Measurements from ENCODE around the gene USHBP1. TPM values are rescaled to one million over a fixed set of nuclear protein-coding genes. Genes with fewer than 3 reads are reported as not detected.

USHBP1 gene
- total and polyA plus RNA-seq, 2 of the 13 experiments (the other 11 are each of a cell fraction or from before 2014, with no cell fraction given): 0.15 to 1.5 TPM

DNA sequence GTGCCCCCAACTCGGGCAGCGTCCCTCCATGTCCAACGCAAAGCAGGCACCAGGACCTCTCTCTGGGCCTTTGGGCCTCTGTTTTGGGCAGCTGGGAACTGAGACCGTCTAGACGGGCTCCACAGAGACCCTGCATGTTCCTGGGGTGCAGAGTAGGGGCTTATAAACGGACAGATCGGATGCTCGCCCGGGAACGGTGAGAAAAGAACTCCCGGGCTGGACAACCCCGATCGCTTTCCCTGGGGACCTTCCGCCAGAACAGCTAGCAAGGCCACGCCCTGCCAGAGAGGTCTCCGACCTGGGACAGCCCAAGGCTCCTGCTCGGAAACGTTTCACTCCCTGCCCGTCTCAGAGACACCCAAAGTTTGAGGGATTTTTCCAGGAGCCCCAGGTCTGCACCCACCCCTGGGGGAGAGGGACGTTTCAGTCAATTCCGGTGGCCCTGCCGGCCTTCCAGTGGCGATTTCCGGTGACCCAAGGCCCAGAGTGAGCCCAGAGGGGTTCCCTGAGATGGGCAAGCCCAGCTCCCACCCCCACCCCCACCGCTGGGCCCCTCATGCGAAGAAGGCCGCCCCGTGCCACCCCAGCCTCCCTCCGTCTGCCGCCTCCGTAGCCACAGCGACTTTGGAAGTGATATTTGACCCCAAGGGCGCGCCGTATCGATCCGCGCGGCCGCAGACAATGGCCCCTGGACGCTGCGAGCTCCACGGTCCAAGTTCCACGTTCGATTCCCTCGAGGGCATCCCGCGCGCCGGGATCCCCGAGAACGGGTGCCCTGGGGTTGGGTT, 20.5 kb downstream of the USHBP1 start (continued):
- TF ChIP-seq, protein P1, sequence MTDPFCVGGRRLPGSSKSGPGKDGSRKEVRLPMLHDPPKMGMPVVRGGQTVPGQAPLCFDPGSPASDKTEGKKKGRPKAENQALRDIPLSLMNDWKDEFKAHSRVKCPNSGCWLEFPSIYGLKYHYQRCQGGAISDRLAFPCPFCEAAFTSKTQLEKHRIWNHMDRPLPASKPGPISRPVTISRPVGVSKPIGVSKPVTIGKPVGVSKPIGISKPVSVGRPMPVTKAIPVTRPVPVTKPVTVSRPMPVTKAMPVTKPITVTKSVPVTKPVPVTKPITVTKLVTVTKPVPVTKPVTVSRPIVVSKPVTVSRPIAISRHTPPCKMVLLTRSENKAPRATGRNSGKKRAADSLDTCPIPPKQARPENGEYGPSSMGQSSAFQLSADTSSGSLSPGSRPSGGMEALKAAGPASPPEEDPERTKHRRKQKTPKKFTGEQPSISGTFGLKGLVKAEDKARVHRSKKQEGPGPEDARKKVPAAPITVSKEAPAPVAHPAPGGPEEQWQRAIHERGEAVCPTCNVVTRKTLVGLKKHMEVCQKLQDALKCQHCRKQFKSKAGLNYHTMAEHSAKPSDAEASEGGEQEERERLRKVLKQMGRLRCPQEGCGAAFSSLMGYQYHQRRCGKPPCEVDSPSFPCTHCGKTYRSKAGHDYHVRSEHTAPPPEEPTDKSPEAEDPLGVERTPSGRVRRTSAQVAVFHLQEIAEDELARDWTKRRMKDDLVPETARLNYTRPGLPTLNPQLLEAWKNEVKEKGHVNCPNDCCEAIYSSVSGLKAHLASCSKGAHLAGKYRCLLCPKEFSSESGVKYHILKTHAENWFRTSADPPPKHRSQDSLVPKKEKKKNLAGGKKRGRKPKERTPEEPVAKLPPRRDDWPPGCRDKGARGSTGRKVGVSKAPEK (CRISPR knock-in tag; IDR thresholded peaks at IDR 0.05; ENCODE audit: borderline replicate concordance): 0 out of 2 replicates have a peak, but pooled peaks have one; percentile 56
- TF ChIP-seq, protein P2, sequence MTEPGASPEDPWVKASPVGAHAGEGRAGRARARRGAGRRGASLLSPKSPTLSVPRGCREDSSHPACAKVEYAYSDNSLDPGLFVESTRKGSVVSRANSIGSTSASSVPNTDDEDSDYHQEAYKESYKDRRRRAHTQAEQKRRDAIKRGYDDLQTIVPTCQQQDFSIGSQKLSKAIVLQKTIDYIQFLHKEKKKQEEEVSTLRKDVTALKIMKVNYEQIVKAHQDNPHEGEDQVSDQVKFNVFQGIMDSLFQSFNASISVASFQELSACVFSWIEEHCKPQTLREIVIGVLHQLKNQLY (CRISPR knock-in tag; IDR thresholded peaks at IDR 0.05): no peak
- TF ChIP-seq MEIS1 (CRISPR knock-in tag; IDR thresholded peaks at IDR 0.05; ENCODE audit: borderline replicate concordance) (peak; percentile 62; the same call in 1 of the 2 replicates), AKAP8 (CRISPR knock-in tag; IDR thresholded peaks at IDR 0.05) (no peak; the same call in 1 of the 2 replicates), ZNF776 (CRISPR knock-in tag; IDR thresholded peaks at IDR 0.05) (no peak), ZNF749 (CRISPR knock-in tag; IDR thresholded peaks at IDR 0.05; ENCODE audit: borderline replicate concordance) (no peak), TBP (CRISPR knock-in tag; IDR thresholded peaks at IDR 0.05) (no peak), ZNF431 (CRISPR knock-in tag; IDR thresholded peaks at IDR 0.05; ENCODE audit: borderline replicate concordance, low read depth) (no peak), PTBP1 (IDR thresholded peaks at IDR 0.05; ENCODE audit: low read depth, low read length, poor library complexity, severe bottlenecking) (no peak), ZBED4 (CRISPR knock-in tag; IDR thresholded peaks at IDR 0.05; ENCODE audit: borderline replicate concordance) (no peak; the same call in 1 of the 2 replicates), FOXP4 (CRISPR knock-in tag; IDR thresholded peaks at IDR 0.05) (peak; percentile 69), ZNF430 (CRISPR knock-in tag; IDR thresholded peaks at IDR 0.05) (no peak; the same call in 1 of the 2 replicates), ZNF326 (CRISPR knock-in tag; IDR thresholded peaks at IDR 0.05; ENCODE audit: borderline replicate concordance) (no peak), SUZ12 (IDR thresholded peaks at IDR 0.05; ENCODE audit: low read depth, low read length) (no peak), KDM5A (IDR thresholded peaks at IDR 0.05; ENCODE audit: borderline replicate concordance, low read length) (peak; percentile 46; the same call in 1 of the 2 replicates), BRD4 (CRISPR knock-in tag; IDR thresholded peaks at IDR 0.05) (peak; percentile 65; the same call in 1 of the 2 replicates), HDAC2 (CRISPR knock-in tag; IDR thresholded peaks at IDR 0.05) (peak; percentile 91), CBX1 (IDR thresholded peaks at IDR 0.05; ENCODE audit: low read depth) (no peak), ZKSCAN5 (CRISPR knock-in tag; IDR thresholded peaks at IDR 0.05) (peak; percentile 89; the same call in 1 of the 2 replicates), FOSL1 (CRISPR knock-in tag; IDR thresholded peaks at IDR 0.05; ENCODE audit: borderline replicate concordance) (no peak)

Data from HepG2 (cell line).